ENCODE measurements around the gene NID1. TPM values are rescaled to one million over a fixed set of nuclear protein-coding genes. Genes with fewer than 3 reads are reported as not detected.
"Not testable (repeated sequence)": the region's sequence is repeated elsewhere in the genome, so short reads cannot be mapped to it uniquely, and the experiment has no call there.

Gene NID1
- total RNA-seq, 1 experiment from 2014 or later, result 11.1 TPM

- H3K9me3 ChIP-seq (ENCODE audit: low read length), result no peaks in the 10 kb centered on the region
- no peaks in the 10 kb centered on the region for H4K20me1 ChIP-seq (ENCODE audit: low read length)
- H3K27me3 ChIP-seq (ENCODE audit: low read length), result no peaks in the 10 kb centered on the region
- H3K79me2 ChIP-seq (ENCODE audit: low read length), result no peaks in the 10 kb centered on the region
- peak; percentile 46 for DNase-seq
- BruUV-seq (replicated peaks), result no TSS peak
- H3K27ac ChIP-seq (ENCODE audit: low read length), result no peak overlapping the region
- ATAC-seq, result no peak
- H3F3A ChIP-seq (ENCODE audit: low read length, unreplicated experiment), result no peaks in the 10 kb centered on the region
- H3K9ac ChIP-seq (ENCODE audit: low read length), result no peak overlapping the region
- no peak overlapping the region for H2AFZ ChIP-seq (ENCODE audit: low read length)
- H3K4me2 ChIP-seq (ENCODE audit: low read length), result no peak overlapping the region; the same call in 1 of the 2 replicates
- H3K4me3 ChIP-seq (ENCODE audit: low read length), result no peak overlapping the region
- 0 out of 2 replicates have a peak, but pooled peaks cover 9% of the 10 kb centered on the region for H3K4me1 ChIP-seq (ENCODE audit: insufficient read depth, low read length)
- intact Hi-C loops (cut with micrococcal nuclease), result no loop called here
- H3K36me3 ChIP-seq (ENCODE audit: low read depth, low read length), result no peaks in the 10 kb centered on the region
- ChIA-PET CTCF (no interaction called here), POLR2A (ENCODE audit: unreplicated experiment) (no interaction called here)
- H3K9me2 ChIP-seq (replicated peaks; ENCODE audit: low read length), result no peaks in the 10 kb centered on the region
- TF ChIP-seq EZH2 (IDR thresholded peaks at IDR 0.05; ENCODE audit: low read length, unreplicated experiment) (no peak), EZH2phosphoT487 (IDR thresholded peaks at IDR 0.05; ENCODE audit: borderline replicate concordance, low read length) (no peak), CTCF (conservative IDR thresholded peaks at IDR 0.05; ENCODE audit: low read depth, low read length) (no peak)
Observed at GRCh38 chr1:235930543-235930942, 134.3 kb downstream of the NID1 start.

GRCh38 chr1:235929216-235929615, 135.7 kb downstream of the NID1 start:
- TF ChIP-seq EZH2 (IDR thresholded peaks at IDR 0.05; ENCODE audit: low read length, unreplicated experiment), result no peak
- TF ChIP-seq EZH2phosphoT487 (IDR thresholded peaks at IDR 0.05; ENCODE audit: borderline replicate concordance, low read length), result no peak
- TF ChIP-seq CTCF (conservative IDR thresholded peaks at IDR 0.05; ENCODE audit: low read depth, low read length), result no peak
- H3K27me3 ChIP-seq (ENCODE audit: low read length), result no peaks in the 10 kb centered on the region
- DNase-seq, result no peak
- H4K20me1 ChIP-seq (ENCODE audit: low read length), result no peaks in the 10 kb centered on the region
- intact Hi-C loops (cut with micrococcal nuclease), result no loop called here
- H3K4me2 ChIP-seq (ENCODE audit: low read length), result no peak overlapping the region
- BruUV-seq (replicated peaks), result no TSS peak
- H3K9ac ChIP-seq (ENCODE audit: low read length), result no peak overlapping the region
- no peak overlapping the region for H3K4me3 ChIP-seq (ENCODE audit: low read length)
- H3K4me1 ChIP-seq (ENCODE audit: insufficient read depth, low read length), result peaks cover 14% of the 10 kb centered on the region
- no peak overlapping the region for H3K27ac ChIP-seq (ENCODE audit: low read length)
- no peaks in the 10 kb centered on the region for H3F3A ChIP-seq (ENCODE audit: low read length, unreplicated experiment)
- no peaks in the 10 kb centered on the region for H3K9me3 ChIP-seq (ENCODE audit: low read length)
- ChIA-PET CTCF (no interaction called here), POLR2A (ENCODE audit: unreplicated experiment) (no interaction called here)
- no peaks in the 10 kb centered on the region for H3K9me2 ChIP-seq (replicated peaks; ENCODE audit: low read length)
- ATAC-seq, result no peak
- no peaks in the 10 kb centered on the region for H3K36me3 ChIP-seq (ENCODE audit: low read depth, low read length)
- no peak overlapping the region for H2AFZ ChIP-seq (ENCODE audit: low read length)
- no peaks in the 10 kb centered on the region for H3K79me2 ChIP-seq (ENCODE audit: low read length)

GRCh38 chr1:235928197-235928596, 136.7 kb downstream of the NID1 start:
- CTCF ChIA-PET, result no interaction called here
- Histone ChIP-seq H3K27ac (ENCODE audit: low read length) (no peak overlapping the region), H3K4me1 (ENCODE audit: insufficient read depth, low read length) (peaks cover 24% of the 10 kb centered on the region), H3K36me3 (ENCODE audit: low read depth, low read length) (no peaks in the 10 kb centered on the region), H2AFZ (ENCODE audit: low read length) (no peak overlapping the region), H3K4me3 (ENCODE audit: low read length) (no peak overlapping the region), H3K27me3 (ENCODE audit: low read length) (no peaks in the 10 kb centered on the region), H4K20me1 (ENCODE audit: low read length) (no peaks in the 10 kb centered on the region), H3F3A (ENCODE audit: low read length, unreplicated experiment) (no peaks in the 10 kb centered on the region), H3K9me2 (replicated peaks; ENCODE audit: low read length) (no peaks in the 10 kb centered on the region), H3K4me2 (ENCODE audit: low read length) (no peak overlapping the region), H3K9ac (ENCODE audit: low read length) (no peak overlapping the region), H3K9me3 (ENCODE audit: low read length) (no peaks in the 10 kb centered on the region), H3K79me2 (ENCODE audit: low read length) (no peaks in the 10 kb centered on the region)
- BruUV-seq (replicated peaks), result no TSS peak
- ATAC-seq, result no peak
- no peak for DNase-seq
- TF ChIP-seq CTCF (conservative IDR thresholded peaks at IDR 0.05; ENCODE audit: low read depth, low read length) (no peak), EZH2phosphoT487 (IDR thresholded peaks at IDR 0.05; ENCODE audit: borderline replicate concordance, low read length) (no peak), EZH2 (IDR thresholded peaks at IDR 0.05; ENCODE audit: low read length, unreplicated experiment) (no peak)
- POLR2A ChIA-PET (ENCODE audit: unreplicated experiment), result no interaction called here
- intact Hi-C loops (cut with micrococcal nuclease), result no loop called here

- H3K4me2 ChIP-seq (ENCODE audit: low read length); H3F3A ChIP-seq (ENCODE audit: low read length, unreplicated experiment); H3K79me2 ChIP-seq (ENCODE audit: low read length); H3K4me3 ChIP-seq (ENCODE audit: low read length); intact Hi-C loops (cut with micrococcal nuclease); BruUV-seq (replicated peaks); H3K9ac ChIP-seq (ENCODE audit: low read length); H4K20me1 ChIP-seq (ENCODE audit: low read length); H3K27me3 ChIP-seq (ENCODE audit: low read length); H3K36me3 ChIP-seq (ENCODE audit: low read depth, low read length); H2AFZ ChIP-seq (ENCODE audit: low read length); ATAC-seq; H3K9me3 ChIP-seq (ENCODE audit: low read length); DNase-seq; H3K27ac ChIP-seq (ENCODE audit: low read length); CTCF ChIA-PET; H3K9me2 ChIP-seq (replicated peaks; ENCODE audit: low read length): not testable (repeated sequence)
- POLR2A ChIA-PET (ENCODE audit: unreplicated experiment), result interaction anchor here (0.7 kb wide), 1 partner anchor 223 kb away, joined by 3 read pairs; no protein-coding TSS in a partner anchor
- H3K4me1 ChIP-seq (ENCODE audit: insufficient read depth, low read length), result peaks cover 30% of the 10 kb centered on the region
Observed at GRCh38 chr1:235927551-235927950, 137.3 kb downstream of the NID1 start.
